ENCODE measurements around the gene RNF32.

RNF32 gene

DNA sequence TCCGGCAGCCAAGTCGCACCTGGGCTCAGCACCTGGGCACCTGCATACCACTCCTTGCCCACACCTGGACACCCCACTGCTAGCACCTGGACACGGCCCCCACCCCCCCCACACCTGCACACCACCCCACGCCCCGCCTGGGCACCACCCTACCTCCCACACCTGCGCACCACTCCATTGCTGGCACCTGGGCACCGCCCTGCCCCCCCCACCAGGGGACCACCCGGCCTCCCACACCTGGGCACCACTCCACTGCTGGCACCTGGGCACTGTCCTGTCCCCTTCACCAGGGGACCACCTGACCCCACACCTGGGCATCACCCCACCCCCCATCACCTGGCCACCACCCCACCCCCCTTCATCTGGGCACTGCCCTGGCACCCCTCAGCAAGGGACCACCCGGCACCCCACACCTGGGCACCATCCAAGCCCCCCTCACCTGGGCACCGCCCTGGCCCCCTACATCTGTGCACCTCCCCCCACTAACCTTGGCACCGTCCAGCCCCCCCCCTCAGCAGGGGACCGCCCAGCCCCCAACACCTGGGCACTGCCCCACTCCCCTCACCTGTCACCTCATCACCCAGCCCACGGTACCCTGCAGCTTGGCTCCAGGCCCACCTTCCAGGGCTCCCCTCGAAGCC lies 33.8 kb upstream of the RNF32 start:
- no peaks in the 10 kb centered on the region for H3K36me3 ChIP-seq (ENCODE audit: insufficient read depth, low read depth, low read length)
- H3K4me3 ChIP-seq (ENCODE audit: low read length): no peak overlapping the region
- H3K4me1 ChIP-seq (ENCODE audit: insufficient read depth, low read length): peaks cover 2% of the 10 kb centered on the region; the same call in 1 of the 2 replicates
- H3K9me3 ChIP-seq (ENCODE audit: insufficient read depth, low read depth, low read length): no peaks in the 10 kb centered on the region
- H3K27ac ChIP-seq (ENCODE audit: low read length): no peak overlapping the region
- no peak overlapping the region for H3K9ac ChIP-seq (ENCODE audit: low read depth, low read length)
- H3K27me3 ChIP-seq (ENCODE audit: insufficient read depth, low read length): no peaks in the 10 kb centered on the region

DNA sequence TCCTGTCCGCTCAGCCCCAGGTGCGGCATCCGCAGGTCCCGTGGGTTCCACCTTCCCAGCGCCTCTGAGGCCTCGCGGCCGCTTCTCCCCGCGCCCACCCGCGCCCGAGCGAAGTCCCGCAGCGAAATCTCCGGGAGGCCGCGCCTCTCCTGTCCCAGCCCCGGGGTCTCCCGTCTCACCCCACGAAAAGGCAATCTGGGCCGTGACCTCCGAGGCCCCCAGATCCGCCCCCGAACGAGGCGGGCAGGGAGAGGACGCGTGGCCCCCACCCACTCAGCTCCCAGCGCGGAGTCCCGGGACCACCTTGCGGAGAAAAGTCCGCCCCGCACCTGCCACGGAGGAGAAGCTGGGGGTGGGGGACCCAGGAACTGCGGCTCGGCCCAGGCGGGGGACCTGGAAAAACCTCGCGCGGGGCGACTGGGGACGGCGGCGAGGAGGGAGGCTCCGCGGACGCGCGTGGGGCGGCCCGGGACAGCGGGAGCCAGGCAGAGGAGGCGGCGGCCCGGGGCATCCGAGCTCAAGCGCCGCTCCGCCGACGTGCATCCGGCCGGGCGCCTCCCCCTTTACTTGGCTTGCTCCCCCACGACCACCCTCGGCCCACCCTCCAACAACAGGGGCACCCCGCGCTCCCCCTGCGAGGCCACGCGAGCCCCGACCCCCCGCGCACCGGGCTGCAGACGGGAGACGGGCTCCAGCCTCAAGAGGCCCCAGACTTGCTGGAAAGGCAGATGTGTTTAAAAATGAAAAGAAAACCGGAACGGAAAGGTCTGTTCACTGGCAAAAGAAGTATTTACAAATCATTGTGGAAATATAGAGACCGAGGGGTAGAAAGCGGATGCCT lies 33.0 kb upstream of the RNF32 start:
- H3K36me3 ChIP-seq (ENCODE audit: insufficient read depth, low read depth, low read length): no peaks in the 10 kb centered on the region
- H3K9me3 ChIP-seq (ENCODE audit: insufficient read depth, low read depth, low read length): no peaks in the 10 kb centered on the region
- peaks cover 2% of the 10 kb centered on the region; the same call in 1 of the 2 replicates for H3K4me1 ChIP-seq (ENCODE audit: insufficient read depth, low read length)
- H3K9ac ChIP-seq (ENCODE audit: low read depth, low read length): no peak overlapping the region
- H3K27me3 ChIP-seq (ENCODE audit: insufficient read depth, low read length): no peaks in the 10 kb centered on the region
- no peak overlapping the region for H3K27ac ChIP-seq (ENCODE audit: low read length)
- H3K4me3 ChIP-seq (ENCODE audit: low read length): no peak overlapping the region

DNA sequence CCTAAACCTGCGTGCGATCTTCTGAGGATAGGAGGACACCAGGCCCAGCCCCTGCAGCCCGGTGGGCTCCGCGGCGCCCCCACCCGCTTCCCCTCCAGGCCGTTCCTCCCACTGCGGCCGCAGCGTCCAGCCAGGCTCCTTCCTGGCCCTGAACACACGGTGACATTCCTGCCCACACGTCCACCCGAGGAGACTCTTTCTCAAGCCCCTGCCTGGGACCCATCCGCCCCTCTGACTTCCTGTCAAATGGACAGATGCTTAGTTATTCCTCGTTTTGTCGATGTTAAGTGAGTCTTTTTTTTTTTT lies 32.4 kb upstream of the RNF32 start:
- H3K27ac ChIP-seq (ENCODE audit: low read length): no peak overlapping the region
- no peak overlapping the region for H3K4me3 ChIP-seq (ENCODE audit: low read length)
- H3K4me1 ChIP-seq (ENCODE audit: insufficient read depth, low read length): peaks cover 2% of the 10 kb centered on the region; the same call in 1 of the 2 replicates

DNA sequence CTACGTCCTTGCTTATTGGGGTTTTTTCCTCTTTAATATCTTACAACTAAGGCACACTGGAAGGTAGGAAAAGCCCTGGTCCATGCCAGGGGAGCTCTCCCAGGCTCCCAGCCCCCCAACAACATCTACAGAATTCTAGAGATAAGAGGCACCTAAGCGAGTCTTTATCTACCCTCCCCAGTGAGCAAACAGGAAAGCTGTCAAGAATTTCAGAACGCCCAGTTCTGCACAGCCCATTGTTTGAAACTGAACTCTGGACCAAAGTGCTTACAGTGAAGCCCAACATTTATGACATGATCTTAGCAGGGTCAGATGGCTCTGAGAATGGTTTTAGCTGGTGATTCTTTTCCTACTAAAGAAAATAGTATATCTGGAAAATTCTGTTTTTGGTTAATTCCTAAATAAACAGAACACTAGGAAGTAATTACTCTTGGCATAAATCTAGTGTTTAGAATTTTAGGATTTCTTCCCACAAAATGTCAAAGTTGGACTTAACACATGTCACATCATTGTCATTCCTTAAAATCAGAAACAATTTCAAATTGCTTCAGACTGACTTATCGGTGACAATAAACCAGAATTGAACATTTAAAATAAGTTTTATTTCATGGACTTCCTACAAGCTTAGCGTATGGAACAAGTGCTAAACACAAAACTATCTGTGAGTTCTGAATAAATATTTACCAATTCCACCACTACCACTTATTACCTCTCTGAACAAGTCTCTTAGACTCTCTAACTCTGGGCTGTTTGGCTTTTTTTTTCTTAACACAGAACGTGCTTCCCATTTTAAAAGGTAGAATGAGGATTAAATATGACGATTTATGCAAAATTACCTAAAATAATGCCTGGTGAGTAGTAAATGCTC lies 31.3 kb upstream of the RNF32 start:
- Histone ChIP-seq H3K9me3 (ENCODE audit: insufficient read depth, low read depth, low read length) (no peaks in the 10 kb centered on the region), H3K36me3 (ENCODE audit: insufficient read depth, low read depth, low read length) (no peaks in the 10 kb centered on the region), H3K27me3 (ENCODE audit: insufficient read depth, low read length) (no peaks in the 10 kb centered on the region; the same call in 1 of the 2 replicates), H3K4me3 (ENCODE audit: low read length) (no peak overlapping the region), H3K4me1 (ENCODE audit: insufficient read depth, low read length) (peaks cover 2% of the 10 kb centered on the region; the same call in 1 of the 2 replicates), H3K27ac (ENCODE audit: low read length) (no peak overlapping the region), H3K9ac (ENCODE audit: low read depth, low read length) (no peak overlapping the region)

More for the DNA sequence above, 32.4 kb upstream of the RNF32 start:
- no peak overlapping the region for H3K9ac ChIP-seq (ENCODE audit: low read depth, low read length)
- H3K27me3 ChIP-seq (ENCODE audit: insufficient read depth, low read length): no peaks in the 10 kb centered on the region
- H3K36me3 ChIP-seq (ENCODE audit: insufficient read depth, low read depth, low read length): no peaks in the 10 kb centered on the region
- H3K9me3 ChIP-seq (ENCODE audit: insufficient read depth, low read depth, low read length): no peaks in the 10 kb centered on the region

DNA sequence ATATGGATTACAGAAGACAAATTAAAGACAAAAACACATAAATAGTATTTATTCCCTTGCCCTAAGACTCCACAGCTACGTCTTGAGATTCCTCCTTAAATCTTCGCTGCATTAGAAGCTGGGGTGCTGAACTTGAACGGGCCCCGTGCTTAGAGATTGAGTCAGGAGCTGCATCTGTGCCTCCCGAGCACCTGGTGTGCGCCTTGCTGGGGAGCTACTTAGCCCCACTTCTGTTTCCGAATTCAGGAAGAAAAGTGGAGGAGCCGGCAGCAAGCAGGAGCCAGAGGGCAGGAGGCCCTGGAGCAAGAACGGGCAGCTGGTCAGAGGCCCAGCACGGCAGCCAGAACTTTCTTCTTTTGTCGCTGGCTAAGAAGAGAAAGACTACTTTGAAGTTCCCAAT lies 30.4 kb upstream of the RNF32 start:
- no peak overlapping the region for H3K9ac ChIP-seq (ENCODE audit: low read depth, low read length)
- peaks cover 5% of the 10 kb centered on the region; the same call in 1 of the 2 replicates for H3K27me3 ChIP-seq (ENCODE audit: insufficient read depth, low read length)
- H3K27ac ChIP-seq (ENCODE audit: low read length): no peak overlapping the region
- H3K9me3 ChIP-seq (ENCODE audit: insufficient read depth, low read depth, low read length): no peaks in the 10 kb centered on the region
- H3K4me1 ChIP-seq (ENCODE audit: insufficient read depth, low read length): no peaks in the 10 kb centered on the region
- H3K36me3 ChIP-seq (ENCODE audit: insufficient read depth, low read depth, low read length): no peaks in the 10 kb centered on the region
- H3K4me3 ChIP-seq (ENCODE audit: low read length): no peak overlapping the region

DNA sequence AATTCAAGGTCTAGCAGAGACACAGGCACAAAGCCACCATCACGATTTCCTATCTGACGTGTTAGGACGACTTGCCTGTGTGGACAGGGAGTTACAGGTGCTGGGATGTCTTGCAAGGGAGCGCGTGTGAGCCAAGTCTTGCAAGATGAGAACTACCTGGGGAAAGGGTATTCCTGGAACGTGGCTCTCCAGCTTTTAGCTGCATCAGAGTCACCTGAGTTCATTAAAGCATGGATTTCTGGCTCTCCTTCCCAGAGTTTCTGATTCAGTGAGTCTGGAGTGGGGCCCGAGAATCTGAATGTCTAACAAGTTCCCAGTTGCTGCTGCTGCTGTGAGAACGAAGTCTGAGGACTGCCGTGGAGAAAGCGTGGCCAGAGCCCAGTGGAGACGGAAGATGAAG lies 30.0 kb upstream of the RNF32 start:
- Histone ChIP-seq H3K9ac (ENCODE audit: low read depth, low read length) (no peak overlapping the region), H3K36me3 (ENCODE audit: insufficient read depth, low read depth, low read length) (no peaks in the 10 kb centered on the region), H3K27ac (ENCODE audit: low read length) (no peak overlapping the region), H3K4me3 (ENCODE audit: low read length) (no peak overlapping the region), H3K4me1 (ENCODE audit: insufficient read depth, low read length) (no peaks in the 10 kb centered on the region), H3K27me3 (ENCODE audit: insufficient read depth, low read length) (peaks cover 10% of the 10 kb centered on the region), H3K9me3 (ENCODE audit: insufficient read depth, low read depth, low read length) (no peaks in the 10 kb centered on the region)

DNA sequence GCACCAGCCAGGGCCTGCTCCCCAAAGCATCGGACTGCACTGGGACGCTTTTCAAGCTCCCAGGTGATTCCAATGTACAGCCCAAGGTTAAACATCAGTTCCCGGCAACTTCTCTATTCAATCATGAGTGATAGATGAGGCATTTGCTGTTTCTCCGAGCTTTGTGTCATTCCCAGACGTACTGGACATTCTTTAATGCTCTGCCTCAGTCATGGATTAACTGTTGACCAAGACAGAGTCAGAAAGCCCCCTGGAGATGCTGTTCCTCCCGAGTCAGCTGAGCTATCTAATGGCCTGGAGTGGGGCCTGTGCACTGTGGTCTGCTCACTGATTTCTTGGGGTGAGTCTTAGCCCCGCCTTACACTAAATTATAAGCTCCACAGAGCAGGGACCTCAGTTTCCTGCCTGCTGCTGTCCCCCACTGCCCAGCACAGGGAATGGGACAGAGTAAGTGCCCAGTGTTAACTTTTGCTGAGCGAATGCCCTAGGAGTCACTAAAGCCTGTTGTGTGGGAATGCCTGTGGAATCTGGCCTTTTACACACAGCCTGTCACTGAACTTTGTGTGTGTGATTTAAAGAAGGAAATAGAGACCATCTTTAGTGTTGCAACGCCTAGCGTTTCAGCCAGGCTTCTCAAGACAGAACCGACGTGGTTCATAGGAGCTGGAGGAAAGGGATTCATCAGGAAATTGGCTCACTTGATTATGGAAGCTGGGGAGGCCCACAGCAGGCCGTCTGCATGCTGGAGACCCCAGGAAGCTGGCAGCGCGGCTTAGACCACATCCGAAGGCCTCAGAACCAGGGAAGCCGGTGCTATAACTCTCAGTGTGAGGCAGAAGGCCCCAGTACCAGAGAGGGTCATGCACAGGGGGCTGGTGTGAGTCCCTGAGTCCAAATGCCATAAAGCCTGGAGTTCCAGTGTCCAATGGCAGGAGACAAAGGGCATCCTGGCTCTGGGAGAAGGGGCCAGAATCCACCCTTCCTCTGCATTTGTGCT lies 29.3 kb upstream of the RNF32 start:
- Histone ChIP-seq H3K4me3 (ENCODE audit: low read length) (no peak overlapping the region), H3K27me3 (ENCODE audit: insufficient read depth, low read length) (peaks cover 17% of the 10 kb centered on the region), H3K9me3 (ENCODE audit: insufficient read depth, low read depth, low read length) (no peaks in the 10 kb centered on the region), H3K9ac (ENCODE audit: low read depth, low read length) (no peak overlapping the region), H3K27ac (ENCODE audit: low read length) (no peak overlapping the region), H3K4me1 (ENCODE audit: insufficient read depth, low read length) (no peaks in the 10 kb centered on the region), H3K36me3 (ENCODE audit: insufficient read depth, low read depth, low read length) (no peaks in the 10 kb centered on the region)

DNA sequence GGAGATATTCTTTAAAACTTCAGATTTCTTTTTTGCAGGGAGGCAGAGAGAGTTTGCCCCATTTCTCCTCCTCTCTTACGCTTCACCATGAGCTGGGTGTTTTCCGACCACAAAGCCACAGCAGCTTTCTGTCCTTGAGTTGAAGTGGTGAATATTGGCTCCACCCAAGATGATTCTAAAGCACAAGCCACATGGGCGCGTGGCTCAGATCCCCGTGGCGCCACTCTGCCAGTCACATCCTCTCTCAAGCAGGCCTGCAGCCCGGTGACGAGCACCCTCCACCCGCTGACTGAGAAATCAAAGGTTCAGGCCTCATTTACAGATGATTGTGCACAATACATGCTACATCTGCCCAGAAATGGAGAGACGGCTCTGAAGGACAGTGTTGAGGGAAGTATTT lies 27.6 kb upstream of the RNF32 start:
- Histone ChIP-seq H3K4me3 (ENCODE audit: low read length) (no peak overlapping the region), H3K9me3 (ENCODE audit: insufficient read depth, low read depth, low read length) (no peaks in the 10 kb centered on the region), H3K36me3 (ENCODE audit: insufficient read depth, low read depth, low read length) (no peaks in the 10 kb centered on the region), H3K4me1 (ENCODE audit: insufficient read depth, low read length) (no peaks in the 10 kb centered on the region), H3K9ac (ENCODE audit: low read depth, low read length) (no peak overlapping the region), H3K27me3 (ENCODE audit: insufficient read depth, low read length) (peaks cover 32% of the 10 kb centered on the region), H3K27ac (ENCODE audit: low read length) (no peak overlapping the region)

DNA sequence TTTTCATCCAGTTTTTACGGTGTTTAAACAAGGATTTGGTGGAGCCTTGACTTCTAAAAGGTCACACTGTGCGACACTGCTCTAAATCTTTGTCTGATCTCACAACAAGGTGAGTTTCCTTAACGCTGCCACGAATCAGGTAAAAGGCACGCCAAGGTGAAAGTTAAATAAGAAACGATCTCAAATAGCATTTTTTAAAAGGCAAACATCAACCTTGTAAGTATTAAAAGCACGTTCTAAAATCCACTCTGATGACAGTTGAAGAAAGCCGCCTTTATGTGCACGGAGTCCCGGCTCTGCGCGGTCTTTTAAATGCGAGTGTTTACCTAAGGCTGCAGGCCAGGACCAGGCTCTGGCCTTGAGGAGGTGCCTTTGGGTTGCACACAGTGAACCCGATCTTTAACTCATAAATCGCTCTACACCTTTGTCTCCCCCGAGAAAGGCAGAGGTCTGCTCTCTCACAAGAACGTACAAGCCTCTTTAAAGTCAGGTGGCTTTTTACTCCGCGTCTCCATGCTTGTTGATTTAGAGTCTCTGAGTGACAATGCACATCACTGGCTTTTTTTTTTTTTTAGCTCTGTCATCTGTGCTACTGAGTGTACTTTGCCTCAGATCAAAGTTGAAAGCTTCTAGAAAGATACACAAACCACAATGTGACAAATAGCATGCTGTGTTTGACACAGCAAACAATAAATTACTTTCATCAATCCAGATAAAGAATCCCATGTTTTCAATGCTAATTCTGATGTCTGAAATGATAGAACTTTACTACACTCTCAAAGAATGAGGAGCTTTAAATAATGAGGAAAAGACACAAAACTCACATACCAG lies 25.9 kb upstream of the RNF32 start:
- Histone ChIP-seq H3K27me3 (ENCODE audit: insufficient read depth, low read length) (peaks cover 32% of the 10 kb centered on the region), H3K9ac (ENCODE audit: low read depth, low read length) (no peak overlapping the region), H3K36me3 (ENCODE audit: insufficient read depth, low read depth, low read length) (no peaks in the 10 kb centered on the region), H3K9me3 (ENCODE audit: insufficient read depth, low read depth, low read length) (no peaks in the 10 kb centered on the region), H3K4me3 (ENCODE audit: low read length) (no peak overlapping the region), H3K4me1 (ENCODE audit: insufficient read depth, low read length) (peaks cover 9% of the 10 kb centered on the region; the same call in 1 of the 2 replicates), H3K27ac (ENCODE audit: low read length) (no peak overlapping the region)

Data from iPS-20b (cell line).